HG03025 (cell line): ENCODE measurements around the gene ERF.

ENCODE experiments used
- ATAC-seq: cut with Tn5 transposase; IDR thresholded peaks from one replicate; pipeline ENCODE4 v1.9.1; 2021; ENCODE audit warnings: mild to moderate bottlenecking, moderate library complexity; ENCODE audit not compliant: unreplicated experiment, low FRiP score

The ERF gene

DNA sequence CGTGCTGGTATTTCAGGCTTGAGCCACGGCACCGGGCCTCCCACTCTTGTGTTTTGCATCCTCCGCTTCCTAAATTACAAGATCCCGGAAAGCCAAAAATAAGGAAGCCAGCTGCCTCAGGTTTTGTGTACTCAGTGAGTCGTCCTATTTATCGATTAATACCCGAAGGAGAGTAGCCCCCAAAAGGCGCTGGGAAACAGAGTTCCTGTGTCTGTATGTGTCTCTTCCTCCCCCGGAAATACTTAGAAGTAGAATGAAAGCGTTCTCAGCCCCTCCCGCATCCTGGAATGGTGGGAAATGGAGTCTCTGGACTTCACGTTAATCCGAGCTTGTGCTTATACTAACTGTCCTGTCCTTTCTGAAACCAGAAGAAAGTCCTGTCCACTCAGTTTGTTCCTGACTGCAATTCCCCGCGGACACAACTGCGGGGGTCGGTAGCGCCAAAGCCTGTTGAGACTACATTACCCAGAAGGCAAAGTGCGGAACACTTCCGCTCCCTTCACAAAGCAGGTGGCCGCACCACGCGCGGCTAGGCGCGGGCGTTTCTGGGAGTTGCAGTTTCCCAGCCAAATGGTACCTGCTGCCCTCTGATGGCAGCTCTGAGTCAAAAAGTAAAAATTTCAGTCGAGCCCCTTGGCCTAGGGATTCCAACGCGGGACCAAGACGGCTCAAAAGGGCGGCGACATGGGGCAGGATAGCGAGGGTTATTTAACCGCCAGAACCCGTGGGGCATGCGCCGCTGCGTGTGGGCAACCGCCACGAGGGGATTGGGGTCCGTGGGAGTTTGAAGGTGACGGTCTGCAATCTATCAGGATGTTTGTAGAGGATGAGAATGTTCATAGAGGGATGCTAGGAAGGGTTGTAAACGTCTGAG lies 10.3 kb downstream of the ERF start:
- peak; percentile 27 for ATAC-seq

DNA sequence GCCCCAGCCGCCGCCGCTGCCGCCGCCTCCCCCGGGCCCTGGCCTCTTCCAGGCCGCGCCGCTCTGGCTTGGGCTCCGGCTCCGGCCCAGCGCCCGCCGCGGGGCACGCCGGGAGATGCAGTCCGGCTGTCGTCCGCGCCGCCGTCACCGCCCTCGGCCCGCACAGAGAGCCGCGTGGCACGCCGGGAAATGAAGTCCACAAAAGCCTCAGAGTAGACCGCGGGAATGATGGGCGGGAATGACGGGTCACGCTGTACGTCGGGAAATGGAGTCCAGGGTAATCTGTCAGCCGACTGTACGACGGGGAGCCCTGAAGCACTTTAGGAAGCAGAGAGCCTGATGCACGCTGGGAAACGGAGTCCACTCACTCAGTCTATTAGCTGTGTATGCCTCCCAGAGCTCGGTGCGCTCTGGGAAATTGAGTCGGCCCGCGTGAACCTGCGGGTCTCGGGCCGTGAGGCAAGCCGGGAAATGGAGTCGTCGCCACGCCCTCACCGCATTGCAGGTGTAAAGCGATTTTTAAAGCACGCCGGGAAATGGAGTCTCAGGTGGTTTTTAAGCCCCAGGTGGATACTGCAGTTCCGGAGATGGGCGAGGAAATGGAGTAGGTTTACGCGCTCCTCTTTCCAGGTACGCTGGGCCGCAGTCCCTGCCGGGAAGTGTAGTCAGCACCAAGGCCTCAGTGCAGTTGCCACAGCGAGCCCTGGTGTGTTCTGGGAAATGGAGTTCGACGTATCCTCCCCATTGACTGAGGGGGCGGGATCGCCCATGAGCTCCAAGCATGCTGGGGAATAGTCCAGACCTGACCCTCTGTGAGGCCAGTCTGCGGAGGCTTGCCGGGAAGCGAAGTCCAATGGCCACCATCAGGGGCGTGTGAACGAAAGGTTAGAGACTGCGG lies 12.2 kb downstream of the ERF start, which contains the start of gene GSK3A:
Gene GSK3A, minus strand, starts transcription at position 91 of the 898 bp plus-strand sequence. CDS start 137 bp downstream, outside the sequence.
- ATAC-seq, result peak; percentile 58

DNA sequence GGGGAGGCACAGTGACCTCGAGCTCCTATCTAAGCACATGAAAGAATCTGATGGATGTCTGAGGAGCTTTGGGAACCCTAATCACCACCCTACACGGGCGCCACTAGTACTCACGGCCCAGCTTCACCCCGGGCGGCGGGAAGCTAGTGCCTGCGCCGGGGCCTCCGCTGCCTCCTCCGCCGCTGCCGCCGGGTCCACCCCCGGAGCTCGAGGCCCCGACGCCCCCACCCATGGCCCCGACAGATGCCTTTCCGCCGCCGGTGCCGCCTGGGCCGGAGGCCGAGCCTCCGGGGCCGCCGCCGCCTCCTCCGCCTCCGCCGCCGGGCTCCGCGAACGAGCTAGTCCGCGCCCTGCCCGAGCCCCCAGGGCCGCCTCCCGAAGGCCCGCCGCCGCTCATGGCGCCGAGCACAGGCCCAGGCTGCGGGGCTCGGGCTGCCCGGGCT lies 12.8 kb downstream of the ERF start:
- no peak for ATAC-seq

DNA sequence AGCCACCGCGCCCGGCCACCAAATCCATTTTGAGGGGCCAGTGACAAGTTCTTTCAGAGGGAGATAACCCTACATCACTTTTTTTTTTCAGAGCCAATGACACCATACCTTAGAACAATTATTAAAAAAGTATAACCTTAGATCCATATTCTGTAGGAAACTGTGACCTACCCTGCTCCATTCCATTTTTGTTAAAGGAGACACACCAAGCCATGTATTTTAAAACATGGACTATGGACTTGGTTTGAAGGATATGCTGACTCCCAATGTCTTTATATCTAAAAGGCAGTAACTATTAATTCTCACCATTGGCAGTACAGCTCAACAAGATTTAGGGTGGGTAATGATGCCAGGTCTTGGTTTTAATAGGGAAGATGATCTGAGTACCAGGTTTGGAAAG lies 13.6 kb downstream of the ERF start:
- no peak for ATAC-seq

DNA sequence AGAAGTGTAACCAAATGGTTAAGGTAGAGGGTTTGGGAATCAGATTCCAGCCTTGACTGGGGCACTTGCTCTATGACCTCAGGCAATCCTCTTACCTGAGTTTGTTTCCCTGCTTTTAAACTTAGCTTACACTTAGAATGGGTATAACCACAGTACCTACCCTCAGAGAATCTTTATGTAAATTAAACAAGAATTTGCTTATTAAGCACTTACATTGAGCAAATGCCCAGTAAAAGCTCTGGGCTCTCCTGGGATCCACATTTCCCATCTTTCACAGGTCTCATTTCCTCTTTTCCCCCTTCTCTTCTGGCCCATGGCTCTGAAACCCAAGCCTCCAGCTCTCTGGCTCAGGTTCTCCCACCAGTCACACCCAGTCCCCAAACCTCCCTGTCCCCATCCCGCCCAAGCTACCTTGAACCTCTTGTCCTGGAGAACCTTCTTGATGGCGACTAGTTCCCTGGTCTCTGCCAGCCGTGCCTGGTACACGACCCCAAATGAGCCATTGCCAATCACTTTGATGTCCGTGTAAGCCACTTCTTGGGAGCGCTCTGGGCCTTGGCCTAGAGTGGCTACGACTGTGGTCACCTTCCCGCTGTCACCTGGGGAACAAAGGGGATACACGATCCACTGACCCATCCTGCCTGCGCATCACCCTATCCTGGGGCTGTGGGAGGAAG lies 15.2 kb downstream of the ERF start:
- no peak for ATAC-seq

DNA sequence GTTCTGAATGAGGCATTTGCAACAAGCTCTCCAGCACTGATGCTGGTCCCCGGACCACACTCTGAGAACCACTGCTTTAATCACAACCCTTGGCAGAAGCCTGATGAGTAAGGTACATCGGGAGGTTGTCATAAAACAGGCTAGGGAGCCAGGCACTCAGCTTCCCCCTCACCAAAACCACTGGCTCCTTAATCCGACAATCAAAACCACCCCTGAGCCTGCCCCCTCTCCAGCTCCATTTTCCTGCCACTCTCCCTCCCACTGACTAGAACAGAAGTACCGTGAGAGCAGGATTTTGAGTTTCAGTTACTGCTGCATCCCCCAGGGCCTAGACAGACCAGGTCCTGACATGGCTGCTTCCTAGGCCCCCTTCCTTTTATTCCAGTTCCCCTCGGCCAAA lies 19.7 kb downstream of the ERF start:
- no peak for ATAC-seq

DNA sequence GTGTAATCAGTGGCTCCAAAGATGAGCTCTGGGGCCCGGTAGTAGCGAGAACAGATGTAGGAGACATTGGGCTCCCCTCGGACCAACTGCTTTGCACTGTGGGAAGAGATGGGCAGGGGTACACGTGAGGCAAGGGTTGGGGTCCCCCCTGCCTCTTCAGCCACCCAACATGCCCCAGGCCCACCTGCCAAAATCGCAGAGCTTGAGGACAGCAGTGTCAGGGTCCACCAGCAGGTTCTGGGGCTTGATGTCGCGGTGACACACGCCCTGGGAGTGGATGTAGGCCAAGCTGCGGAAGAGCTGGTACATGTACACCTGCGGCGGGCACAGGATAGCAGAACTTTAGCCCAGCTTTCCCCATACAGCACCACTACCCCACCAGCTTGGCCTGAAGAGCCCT lies 20.6 kb downstream of the ERF start:
- no peak for ATAC-seq

DNA sequence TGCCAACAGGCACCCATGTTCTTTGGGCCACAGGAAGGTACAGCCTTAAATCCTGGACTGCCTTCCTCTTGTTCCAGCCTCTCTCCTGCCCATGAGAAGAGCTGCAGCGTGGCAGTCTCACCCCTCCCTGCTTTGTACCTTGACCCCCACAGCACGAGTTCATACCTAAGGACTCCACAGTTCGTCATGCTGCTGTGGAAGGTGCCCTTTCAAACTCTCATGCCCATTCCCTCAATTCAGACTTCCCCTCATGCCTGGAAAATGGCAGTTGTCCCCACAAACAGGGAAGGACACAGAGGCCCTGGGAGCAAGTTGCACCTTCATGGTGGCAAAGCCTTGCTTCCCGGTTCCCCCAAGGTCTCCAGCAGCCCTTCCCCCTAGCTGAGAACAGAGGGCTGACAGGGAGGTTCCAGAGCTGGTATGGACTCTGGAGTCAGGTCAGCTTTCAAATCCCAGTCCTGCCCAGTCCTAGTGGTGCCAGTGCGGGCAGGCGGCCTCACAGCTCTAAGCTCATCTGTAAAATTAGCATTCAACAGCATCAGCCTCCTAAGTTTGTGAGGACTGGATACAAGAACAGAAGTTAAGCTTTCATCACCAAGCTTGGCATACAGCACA lies 21.1 kb downstream of the ERF start:
- no peak for ATAC-seq

DNA sequence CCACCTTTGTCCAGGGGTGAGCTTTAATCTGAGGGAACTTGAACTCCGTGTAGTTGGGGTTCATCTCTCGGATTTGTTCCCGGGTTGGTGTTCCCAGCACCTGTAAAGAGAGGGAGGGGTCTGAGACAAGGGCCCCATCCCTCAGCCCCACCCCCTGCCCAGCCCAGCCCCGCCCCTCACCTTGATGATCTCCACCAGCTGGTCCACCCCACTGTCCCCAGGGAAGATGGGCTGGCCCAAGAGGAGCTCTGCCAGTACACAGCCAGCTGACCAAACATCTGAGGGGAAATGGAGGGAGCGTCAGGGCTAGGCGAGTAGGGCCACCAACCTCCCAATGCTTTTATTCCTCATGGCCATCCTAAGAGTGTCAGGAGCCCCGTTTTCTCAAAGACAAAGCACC lies 21.8 kb downstream of the ERF start:
- no peak for ATAC-seq

DNA sequence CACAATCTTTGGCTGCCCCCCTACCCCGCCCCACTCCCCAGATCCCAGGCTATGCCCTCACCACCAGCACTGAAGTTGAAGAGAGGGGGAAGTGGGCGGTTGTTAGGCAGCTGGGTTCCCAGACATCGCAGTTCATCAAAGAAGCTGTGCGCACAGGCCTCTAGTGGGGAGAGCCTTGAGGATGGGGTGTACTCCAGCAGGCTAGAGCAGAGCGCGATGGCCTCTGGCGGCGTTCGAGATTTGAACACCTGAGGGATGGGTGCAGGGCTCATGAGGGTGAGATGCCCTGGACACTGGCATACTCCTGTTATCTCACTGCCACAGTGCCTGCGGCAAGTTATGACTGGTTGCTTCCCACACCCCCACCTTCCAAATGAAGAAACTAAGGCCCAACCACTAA lies 22.5 kb downstream of the ERF start:
- ATAC-seq, result no peak

DNA sequence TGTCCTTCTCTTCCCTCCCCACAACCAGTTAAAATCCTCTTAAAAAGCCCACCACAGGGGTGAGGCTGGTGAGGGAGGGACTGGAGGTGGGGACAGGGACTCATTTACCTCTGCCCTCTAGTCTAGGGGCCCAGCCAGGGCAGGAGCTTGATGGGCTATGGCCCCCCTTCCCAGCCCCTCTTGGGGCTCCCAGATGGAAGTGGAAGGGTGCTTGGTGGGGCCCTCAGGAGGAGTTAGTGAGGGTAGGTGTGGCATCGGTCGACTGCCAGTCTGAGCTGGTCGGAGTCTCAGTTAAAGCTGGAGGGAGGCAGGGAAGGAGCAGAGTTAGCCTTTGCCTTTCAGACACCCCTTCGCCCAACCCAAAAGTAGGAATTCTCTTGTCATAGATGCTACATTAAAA lies 24.4 kb downstream of the ERF start:
- no peak for ATAC-seq

DNA sequence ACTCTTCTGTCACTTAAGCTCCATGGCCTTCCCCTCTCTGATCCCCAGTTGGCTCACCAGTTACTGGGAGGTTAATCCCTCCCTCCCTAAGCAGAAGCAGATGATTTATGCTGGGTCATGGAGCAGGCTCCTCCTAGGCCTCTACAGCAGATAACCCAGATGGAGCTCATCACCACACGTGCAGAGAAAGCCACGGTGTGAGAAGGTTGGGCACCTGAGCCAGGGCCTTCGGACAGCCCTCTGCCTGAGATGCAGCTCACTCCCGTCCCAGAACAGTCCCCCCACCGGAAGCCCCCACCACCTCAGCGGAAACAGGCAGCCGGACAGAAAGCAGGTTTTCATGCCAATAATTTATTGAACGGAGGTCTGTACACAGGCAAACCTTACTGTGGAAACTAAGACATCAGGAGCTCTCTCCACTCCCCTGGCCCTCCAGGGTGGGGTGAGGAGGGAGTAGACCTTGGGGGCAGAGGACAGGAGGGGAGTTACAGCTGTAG lies 25.0 kb downstream of the ERF start:
- ATAC-seq, result no peak

DNA sequence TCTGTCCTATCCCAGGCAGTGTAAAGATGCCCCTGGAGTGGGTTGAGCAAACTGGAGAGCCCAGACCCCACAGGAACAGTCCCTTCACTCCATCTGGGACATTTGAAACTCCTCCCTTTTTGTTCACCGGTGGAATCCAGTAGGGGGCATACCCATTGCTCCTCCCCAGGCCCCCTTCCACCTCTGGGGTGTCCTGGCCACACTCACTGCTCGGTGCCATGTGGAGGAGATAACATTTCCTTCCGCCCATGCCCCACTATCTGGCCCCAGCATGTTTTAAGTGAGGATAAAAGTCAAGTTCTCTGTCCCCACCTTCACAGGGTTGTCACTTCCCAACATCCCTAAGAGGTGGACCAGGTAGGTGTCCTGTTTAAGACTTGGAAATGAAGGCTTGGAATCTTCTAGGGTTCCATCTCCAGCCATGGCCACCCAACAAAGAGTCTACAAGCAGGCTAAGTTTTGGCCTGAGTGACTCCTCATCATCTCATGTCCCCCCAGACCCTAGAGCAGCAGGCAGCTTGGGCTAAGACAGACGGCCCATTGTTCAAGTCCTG lies 25.6 kb downstream of the ERF start:
- no peak for ATAC-seq

DNA sequence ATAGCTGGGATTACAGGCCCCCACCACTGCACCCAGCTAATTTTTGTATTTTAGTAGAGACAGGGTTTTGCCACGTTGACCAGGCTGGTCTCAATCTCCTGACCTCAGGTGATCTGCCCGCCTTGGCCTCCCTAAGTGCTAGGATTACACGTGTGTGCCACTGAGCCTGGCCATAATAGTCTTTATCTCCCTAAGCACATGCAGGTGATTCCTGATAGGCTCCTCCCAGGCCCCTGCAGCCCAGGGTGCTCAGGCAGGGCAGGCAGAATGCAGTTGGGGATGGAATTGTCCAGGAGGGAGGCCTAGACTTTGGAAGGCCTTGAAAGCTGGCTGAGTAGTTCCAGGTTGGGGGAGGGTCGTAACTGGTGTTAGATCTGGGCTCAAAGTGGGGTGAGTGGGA lies 26.3 kb downstream of the ERF start:
- no peak for ATAC-seq

DNA sequence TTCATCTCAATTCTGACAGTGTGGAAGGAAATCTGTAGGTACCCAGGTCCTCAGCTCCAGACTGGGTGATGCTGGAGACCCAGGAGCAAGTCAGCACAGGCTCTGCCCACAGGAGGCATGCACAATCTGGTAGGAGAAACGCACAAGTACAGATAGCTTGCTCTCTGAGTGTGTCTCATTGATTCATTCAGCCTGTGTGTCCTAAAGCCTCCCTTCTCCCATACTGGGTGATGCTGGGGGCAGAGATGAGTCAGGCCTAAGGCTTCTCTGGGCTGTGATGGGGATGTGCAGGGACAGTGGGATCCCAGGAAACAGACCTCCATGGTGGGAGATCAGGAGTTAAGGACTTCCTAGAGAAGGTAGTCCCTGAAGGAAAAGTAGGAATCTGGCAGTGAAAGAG lies 28.0 kb downstream of the ERF start:
- no peak for ATAC-seq

DNA sequence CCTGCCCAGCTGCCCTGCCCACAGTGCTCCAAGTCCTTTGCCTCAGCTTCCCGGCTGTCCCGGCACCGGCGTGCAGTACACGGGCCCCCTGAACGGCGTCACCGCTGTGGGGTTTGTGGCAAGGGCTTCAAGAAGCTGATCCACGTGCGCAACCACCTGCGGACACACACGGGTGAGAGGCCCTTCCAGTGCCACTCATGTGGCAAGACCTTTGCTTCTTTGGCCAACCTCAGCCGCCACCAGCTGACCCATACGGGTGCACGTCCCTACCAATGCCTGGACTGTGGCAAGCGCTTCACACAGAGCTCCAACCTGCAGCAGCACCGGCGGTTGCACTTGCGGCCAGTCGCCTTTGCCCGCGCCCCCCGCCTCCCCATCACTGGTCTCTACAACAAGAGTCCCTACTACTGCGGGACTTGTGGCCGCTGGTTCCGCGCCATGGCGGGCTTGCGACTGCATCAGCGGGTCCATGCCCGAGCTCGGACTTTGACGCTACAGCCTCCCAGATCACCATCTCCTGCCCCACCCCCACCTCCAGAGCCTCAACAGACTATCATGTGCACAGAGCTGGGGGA lies 29.1 kb downstream of the ERF start:
- no peak for ATAC-seq

DNA sequence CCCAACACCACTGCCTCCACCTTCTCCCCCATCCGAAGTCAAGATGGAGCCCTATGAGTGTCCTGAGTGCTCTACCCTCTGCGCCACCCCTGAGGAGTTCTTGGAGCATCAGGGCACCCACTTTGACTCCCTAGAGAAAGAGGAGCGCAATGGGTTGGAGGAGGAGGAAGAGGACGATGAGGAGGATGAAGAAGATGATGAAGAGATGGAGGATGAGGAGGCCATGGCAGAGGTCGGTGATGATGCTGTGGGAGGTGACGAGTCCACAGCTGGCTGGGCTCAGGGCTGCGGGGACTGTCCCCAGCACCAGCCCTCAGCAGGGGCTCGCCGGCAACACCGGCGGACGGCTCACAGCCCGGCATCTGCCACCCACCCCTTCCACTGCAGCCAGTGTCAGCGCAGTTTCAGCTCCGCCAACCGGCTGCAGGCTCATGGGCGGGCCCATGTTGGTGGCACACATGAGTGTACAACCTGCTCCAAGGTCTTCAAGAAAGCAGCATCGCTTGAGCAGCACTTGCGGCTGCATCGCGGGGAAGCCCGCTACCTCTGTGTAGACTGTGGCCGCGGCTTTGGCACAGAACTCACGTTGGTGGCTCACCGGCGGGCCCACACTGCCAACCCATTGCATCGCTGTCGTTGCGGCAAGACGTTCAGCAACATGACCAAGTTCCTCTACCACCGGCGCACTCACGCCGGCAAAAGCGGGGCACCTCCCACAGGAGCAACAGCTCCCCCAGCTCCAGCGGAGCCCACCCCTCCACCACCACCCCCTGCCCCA lies 29.8 kb downstream of the ERF start:
- ATAC-seq, result no peak

DNA sequence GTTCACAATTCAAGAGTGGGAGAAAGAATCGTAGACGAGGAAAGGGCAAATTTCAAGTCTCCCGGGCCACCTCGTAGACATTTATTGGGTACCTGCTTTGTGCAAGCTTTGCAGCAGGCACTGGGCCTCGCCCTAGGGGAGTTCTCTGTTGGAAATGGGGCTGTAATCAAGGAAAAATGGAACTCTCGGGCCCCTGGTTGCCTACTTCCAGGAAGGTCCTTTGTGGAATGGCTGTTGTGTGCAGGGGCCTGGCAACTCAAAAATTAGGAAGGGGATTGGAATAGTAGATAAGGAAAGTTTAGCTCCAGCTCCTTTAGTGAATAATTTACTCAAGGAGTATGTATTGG lies 34.2 kb downstream of the ERF start:
- ATAC-seq, result no peak
